Stimulated activated CD8-positive, alpha-beta memory T cell treated with anti-CD3 and anti-CD28 coated beads, Interleukin-12 subunit alpha, Interleukin-12 subunit beta, amount 100 ng/mL, for 1 hour (primary cell): Measurements from ENCODE around the gene SOX3.

Experiments
- DNase-seq: peaks from one replicate; pipeline ENCODE4 v3.0.0-alpha.2; 2020; ENCODE audit warnings: low read depth

SOX3 gene

GRCh38 chrX:140504371-140505324 lies at the start of gene SOX3:
SOX3 (minus strand) TSS chrX:140505069; CDS start chrX:140505060, 9 bp downstream.
- no peak for DNase-seq

- no peak for DNase-seq
These were observed 44.1 kb upstream of the SOX3 start for GRCh38 chrX:140548985-140549384.

- DNase-seq = no peak
These were observed 21.3 kb upstream of the SOX3 start for GRCh38 chrX:140526171-140526570.

- DNase-seq = no peak
These were observed 20.6 kb upstream of the SOX3 start for GRCh38 chrX:140525448-140525847.

- no peak for DNase-seq
These were observed 19.7 kb upstream of the SOX3 start for GRCh38 chrX:140524556-140524955.

GRCh38 chrX:140521393-140521792 lies 16.5 kb upstream of the SOX3 start:
- DNase-seq = no peak

- no peak for DNase-seq
These were observed 9.7 kb upstream of the SOX3 start for GRCh38 chrX:140514554-140514953.

GRCh38 chrX:140510895-140511295 lies 6.0 kb upstream of the SOX3 start:
- DNase-seq = no peak

GRCh38 chrX:140510306-140510676 lies 5.4 kb upstream of the SOX3 start:
- DNase-seq = no peak

GRCh38 chrX:140509468-140510305 lies 4.8 kb upstream of the SOX3 start:
- no peak for DNase-seq

GRCh38 chrX:140508958-140509357 lies 4.1 kb upstream of the SOX3 start:
- no peak for DNase-seq

- DNase-seq = no peak
These were observed 3.1 kb upstream of the SOX3 start for GRCh38 chrX:140507982-140508305.

- DNase-seq = no peak
These were observed 2.5 kb upstream of the SOX3 start for GRCh38 chrX:140507223-140507981.

- DNase-seq = no peak
These were observed 810 bp upstream of the SOX3 start for GRCh38 chrX:140505421-140506337.

GRCh38 chrX:140503714-140504351 lies 1.0 kb downstream of the SOX3 start:
- no peak for DNase-seq

GRCh38 chrX:140503238-140503601 lies 1.6 kb downstream of the SOX3 start:
- DNase-seq = no peak

- no peak for DNase-seq
These were observed 2.2 kb downstream of the SOX3 start for GRCh38 chrX:140502491-140503237.

GRCh38 chrX:140501940-140502468 lies 2.9 kb downstream of the SOX3 start:
- no peak for DNase-seq

- DNase-seq = no peak
These were observed 3.5 kb downstream of the SOX3 start for GRCh38 chrX:140501321-140501720.

GRCh38 chrX:140500441-140500840 lies 4.4 kb downstream of the SOX3 start:
- DNase-seq = no peak
